Suprapubic skin (tissue), 4 donors: ENCODE results near the gene ATE1. TPM values are rescaled to one million over a fixed set of nuclear protein-coding genes. Genes with fewer than 3 reads are reported as not detected.

Experiments used
- DNase-seq, 2 donors: peaks; one replicate each; pipeline ENCODE4 v3.0.0-alpha.2; 2019; ENCODE audit warnings: low spot score in 2 of 2
- H3K27ac ChIP-seq: fragments of 200-600 bp; sonication (generic); one replicate; pipeline ENCODE4 v1.5.1; 2019
- H3K27me3 ChIP-seq: fragments of 200-600 bp; sonication (generic); one replicate; pipeline ENCODE4 v1.5.1; 2019
- H3K36me3 ChIP-seq: fragments of 200-600 bp; sonication (generic); one replicate; pipeline ENCODE4 v1.5.1; 2019
- H3K4me1 ChIP-seq: fragments of 200-600 bp; sonication (generic); one replicate; pipeline ENCODE4 v1.5.1; 2019
- H3K4me3 ChIP-seq: fragments of 200-600 bp; sonication (generic); one replicate; pipeline ENCODE4 v1.5.1; 2019; ENCODE audit warnings: mild to moderate bottlenecking
- H3K9me3 ChIP-seq: fragments of 200-600 bp; sonication (generic); one replicate; pipeline ENCODE4 v1.5.1; 2019
- EP300 ChIP-seq: sonication (generic); formaldehyde crosslinking; IDR thresholded peaks from one replicate; pipeline ENCODE4 v1.6.1; 2017; ENCODE audit warnings: antibody characterized with exemption
- POLR2A ChIP-seq, 2 donors: fragments of 450-650 bp; IDR thresholded peaks; one replicate each; pipeline ENCODE4 v1.6.1; 2017; ENCODE audit warnings: antibody characterized with exemption in 2 of 2, mild to moderate bottlenecking in 2 of 2, moderate library complexity in 2 of 2
- POLR2AphosphoS5 ChIP-seq, 3 donors: sonication (generic); formaldehyde crosslinking; IDR thresholded peaks; one replicate each; pipeline ENCODE4 v1.6.1; 2017; ENCODE audit warnings: antibody characterized with exemption in 3 of 3
- WGBS: methylation state at CpG from one replicate; pipeline ENCODE4 v1.1.5; 2018; 5-methylcytosine and 5-hydroxymethylcytosine counted together
- total RNA-seq, 4 donors: library from RNA; depleted of rRNA; stranded (reverse); fragments of >200 nt; gene quantifications; one replicate each; pipeline ENCODE4 v1.1.0, GENCODE V29; 2016
- TF ChIP-seq, protein P1 (sequence below), 2 donors: fragments of 200-600 bp in 1 of 2; fragments of 450-650 bp in 1 of 2; sonication (generic) in 1 of 2; IDR thresholded peaks; one replicate each; pipeline ENCODE4 v1.5.1; 2016 to 2019; ENCODE audit warnings: antibody characterized with exemption in 2 of 2, mild to moderate bottlenecking in 1 of 2, moderate library complexity in 1 of 2

The ATE1 gene
- total RNA-seq, 4 donors from 2014 or later, result 20.3 to 23.2 (median 21.7) TPM

DNA sequence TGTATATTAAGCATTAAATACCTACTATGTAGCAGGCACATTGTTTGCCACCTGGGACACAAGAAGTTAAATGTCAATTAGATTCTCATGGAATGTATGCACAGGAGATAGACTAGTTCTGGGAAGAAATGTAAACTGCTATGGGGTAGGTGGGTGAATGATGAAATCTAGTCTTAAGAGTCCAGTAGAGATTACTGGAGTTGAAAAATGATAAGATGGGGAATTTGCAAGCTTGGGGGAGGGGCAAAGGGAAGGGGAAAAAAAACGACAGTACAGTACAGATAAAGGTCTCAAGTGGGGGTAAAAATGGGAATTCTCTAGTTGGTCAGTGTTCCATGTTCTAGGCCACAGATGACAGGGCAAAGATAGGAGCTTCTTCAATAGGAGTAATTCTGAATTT is 94.4 kb downstream of the ATE1 start:
- Histone ChIP-seq H3K4me1 (no peaks in the 10 kb centered on the region), H3K36me3 (peaks cover 13% of the 10 kb centered on the region), H3K9me3 (no peaks in the 10 kb centered on the region), H3K4me3 (no peak overlapping the region), H3K27me3 (no peaks in the 10 kb centered on the region), H3K27ac (no peak overlapping the region)
- 66% methylated on average over 1 of the region's 1 CpG for WGBS
- DNase-seq, result no peak
- TF ChIP-seq POLR2AphosphoS5 (IDR thresholded peaks at IDR 0.05) (no peak), EP300 (no peak), POLR2A (IDR thresholded peaks at IDR 0.05) (no peak)
- TF ChIP-seq, protein P1, sequence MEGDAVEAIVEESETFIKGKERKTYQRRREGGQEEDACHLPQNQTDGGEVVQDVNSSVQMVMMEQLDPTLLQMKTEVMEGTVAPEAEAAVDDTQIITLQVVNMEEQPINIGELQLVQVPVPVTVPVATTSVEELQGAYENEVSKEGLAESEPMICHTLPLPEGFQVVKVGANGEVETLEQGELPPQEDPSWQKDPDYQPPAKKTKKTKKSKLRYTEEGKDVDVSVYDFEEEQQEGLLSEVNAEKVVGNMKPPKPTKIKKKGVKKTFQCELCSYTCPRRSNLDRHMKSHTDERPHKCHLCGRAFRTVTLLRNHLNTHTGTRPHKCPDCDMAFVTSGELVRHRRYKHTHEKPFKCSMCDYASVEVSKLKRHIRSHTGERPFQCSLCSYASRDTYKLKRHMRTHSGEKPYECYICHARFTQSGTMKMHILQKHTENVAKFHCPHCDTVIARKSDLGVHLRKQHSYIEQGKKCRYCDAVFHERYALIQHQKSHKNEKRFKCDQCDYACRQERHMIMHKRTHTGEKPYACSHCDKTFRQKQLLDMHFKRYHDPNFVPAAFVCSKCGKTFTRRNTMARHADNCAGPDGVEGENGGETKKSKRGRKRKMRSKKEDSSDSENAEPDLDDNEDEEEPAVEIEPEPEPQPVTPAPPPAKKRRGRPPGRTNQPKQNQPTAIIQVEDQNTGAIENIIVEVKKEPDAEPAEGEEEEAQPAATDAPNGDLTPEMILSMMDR (IDR thresholded peaks at IDR 0.05), result no peak

DNA sequence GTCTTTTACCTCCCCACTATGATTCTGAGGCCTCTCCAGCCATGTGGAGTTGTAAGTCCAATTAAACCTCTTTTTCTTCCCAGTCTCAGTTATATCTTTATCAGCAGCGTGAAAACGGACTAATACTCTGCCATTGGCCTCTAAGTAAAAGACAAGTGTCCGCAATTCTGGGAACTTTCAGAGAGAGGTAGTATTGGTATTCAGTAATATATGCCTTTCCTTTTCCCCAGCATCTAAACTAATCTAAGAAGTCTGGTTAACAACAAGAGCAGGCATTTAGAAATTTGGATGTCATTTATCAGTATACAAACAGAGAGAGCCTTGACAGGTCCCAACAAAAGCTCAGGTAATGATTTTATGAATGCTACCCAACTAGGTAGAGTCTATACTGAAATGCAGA is 95.2 kb downstream of the ATE1 start:
- no peaks in the 10 kb centered on the region for H3K9me3 ChIP-seq
- peaks cover 17% of the 10 kb centered on the region for H3K36me3 ChIP-seq
- H3K4me3 ChIP-seq, result no peak overlapping the region
- no peaks in the 10 kb centered on the region for H3K4me1 ChIP-seq
- DNase-seq, result no peak
- TF ChIP-seq POLR2A (IDR thresholded peaks at IDR 0.05) (no peak), POLR2AphosphoS5 (IDR thresholded peaks at IDR 0.05) (no peak), EP300 (no peak)
- TF ChIP-seq, protein P1 (IDR thresholded peaks at IDR 0.05), result no peak
- H3K27me3 ChIP-seq, result no peaks in the 10 kb centered on the region
- WGBS, result 98% methylated on average over 3 of the region's 3 CpGs
- H3K27ac ChIP-seq, result no peak overlapping the region

DNA sequence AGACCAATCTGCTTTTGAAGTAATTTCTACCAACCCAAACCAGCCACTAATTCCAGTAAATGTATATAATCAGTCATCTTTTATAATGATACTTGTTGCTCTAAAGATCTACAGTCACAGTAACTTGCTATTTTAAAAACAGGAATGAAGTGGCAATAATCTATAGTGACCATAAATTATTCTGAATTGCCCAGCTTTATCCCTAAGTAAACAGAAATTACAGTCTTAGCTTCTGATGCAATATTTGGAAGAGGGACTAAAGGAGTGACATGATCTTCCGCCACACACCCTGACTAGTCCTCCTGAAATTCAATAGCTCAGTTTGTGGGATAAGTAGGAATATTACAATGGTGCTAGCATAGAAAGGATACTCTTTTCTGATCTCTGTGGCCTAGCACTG is 96.1 kb downstream of the ATE1 start:
- peaks cover 17% of the 10 kb centered on the region for H3K36me3 ChIP-seq
- H3K27ac ChIP-seq, result no peak overlapping the region
- DNase-seq, result no peak
- H3K9me3 ChIP-seq, result no peaks in the 10 kb centered on the region
- no peaks in the 10 kb centered on the region for H3K4me1 ChIP-seq
- H3K4me3 ChIP-seq, result no peak overlapping the region
- no peaks in the 10 kb centered on the region for H3K27me3 ChIP-seq
- 100% methylated on average over 1 of the region's 1 CpG for WGBS
- TF ChIP-seq, protein P1 (IDR thresholded peaks at IDR 0.05), result no peak
- TF ChIP-seq EP300 (no peak), POLR2A (IDR thresholded peaks at IDR 0.05) (no peak), POLR2AphosphoS5 (IDR thresholded peaks at IDR 0.05) (no peak)

DNA sequence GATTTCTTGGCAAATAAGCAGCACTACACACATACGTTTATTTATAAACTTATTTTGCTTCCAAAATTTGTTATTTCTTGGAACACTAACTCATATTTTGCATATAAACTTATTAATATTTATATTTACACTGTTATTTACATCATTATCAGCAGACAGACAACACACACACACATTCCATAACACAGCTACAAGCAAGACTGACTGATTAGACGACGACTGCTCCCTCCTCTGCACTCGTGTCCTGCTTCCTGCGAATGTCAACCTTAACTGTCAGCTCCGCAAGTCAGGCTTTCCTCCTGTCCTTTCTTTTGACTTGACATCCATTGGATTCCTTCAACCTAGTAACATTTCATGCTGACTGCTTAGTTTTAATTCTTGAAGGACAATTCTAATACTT is 96.6 kb downstream of the ATE1 start:
- WGBS, result 94% methylated on average over 6 of the region's 6 CpGs
- peaks cover 16% of the 10 kb centered on the region for H3K36me3 ChIP-seq
- TF ChIP-seq POLR2A (IDR thresholded peaks at IDR 0.05) (no peak), EP300 (no peak), POLR2AphosphoS5 (IDR thresholded peaks at IDR 0.05) (no peak)
- TF ChIP-seq, protein P1 (IDR thresholded peaks at IDR 0.05), result no peak

DNA sequence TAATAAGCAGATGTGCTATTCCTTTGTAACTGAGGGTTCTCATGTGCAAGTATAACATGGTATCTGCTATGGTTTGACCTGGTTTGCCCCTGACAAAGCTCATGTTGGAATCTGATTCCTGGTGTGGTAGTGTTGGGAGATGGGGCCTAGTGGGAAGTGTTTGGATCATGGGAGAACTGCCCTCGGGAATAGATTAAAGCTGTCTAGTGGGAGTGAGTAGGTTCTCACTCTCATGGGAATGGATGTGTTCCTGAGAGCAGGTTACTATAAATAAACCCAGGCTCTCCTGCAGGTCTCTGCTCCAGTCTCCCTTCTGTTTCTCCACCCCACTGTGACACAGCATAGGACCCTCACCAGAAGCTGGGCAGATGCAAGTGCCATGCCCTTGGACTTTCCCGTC is 97.7 kb downstream of the ATE1 start:
- Histone ChIP-seq H3K36me3 (peaks cover 9% of the 10 kb centered on the region), H3K4me1 (no peaks in the 10 kb centered on the region), H3K27me3 (no peaks in the 10 kb centered on the region), H3K9me3 (no peaks in the 10 kb centered on the region), H3K4me3 (no peak overlapping the region), H3K27ac (no peak overlapping the region)
- DNase-seq, result no peak
- WGBS, result 95% methylated on average over 2 of the region's 2 CpGs
- no peak for TF ChIP-seq POLR2A (IDR thresholded peaks at IDR 0.05)
- no peak for TF ChIP-seq EP300
- no peak for TF ChIP-seq POLR2AphosphoS5 (IDR thresholded peaks at IDR 0.05)
- TF ChIP-seq, protein P1 (IDR thresholded peaks at IDR 0.05), result no peak

More for the DNA sequence above, 96.6 kb downstream of the ATE1 start:
- Histone ChIP-seq H3K9me3 (no peaks in the 10 kb centered on the region), H3K27ac (no peak overlapping the region), H3K27me3 (no peaks in the 10 kb centered on the region), H3K4me1 (no peaks in the 10 kb centered on the region), H3K4me3 (no peak overlapping the region)
- DNase-seq, result no peak
